GM12892 (cell line): ENCODE data around the gene DYRK1A.

Experiments
- POLR2A ChIP-seq: IDR thresholded peaks from 2 replicates; pipeline ENCODE4 v1.6.1; 2011; ENCODE audit warnings: low read depth, low read length, control low read depth
- TAF1 ChIP-seq: IDR thresholded peaks from 2 replicates; pipeline ENCODE4 v1.6.1; 2011; ENCODE audit warnings: low read depth, mild to moderate bottlenecking, control low read depth, low read length, borderline replicate concordance

DNA sequence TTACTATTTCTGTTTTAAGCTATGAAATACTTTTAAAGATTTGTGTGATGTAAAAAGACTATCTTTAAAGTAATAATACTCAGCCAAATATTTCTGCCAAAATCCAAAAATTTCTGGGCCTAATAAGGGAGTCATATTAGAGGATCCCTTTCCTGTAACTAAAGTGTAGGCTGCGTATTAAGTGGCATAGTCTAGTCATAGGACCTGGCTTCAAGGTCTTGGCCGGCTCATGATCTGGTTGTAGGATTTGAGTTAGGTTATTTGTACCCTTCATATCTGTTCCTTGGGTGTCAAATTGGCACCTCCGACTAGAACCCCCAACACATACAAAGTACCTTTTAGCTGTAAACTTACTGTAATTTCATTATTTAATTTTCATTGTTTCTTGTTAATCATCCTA, 107.8 kb downstream of the DYRK1A start:
- TF ChIP-seq POLR2A (no peak), TAF1 (no peak)
